GM10266 (cell line): ENCODE results near the gene FBXL17.

ENCODE experiments used
- DNase-seq: peaks from one replicate; pipeline ENCODE4 v3.0.0; 2012; ENCODE audit errors: extremely low spot score
- TF ChIP-seq, protein P1 (sequence below): IDR thresholded peaks from 2 replicates; pipeline ENCODE4 v1.5.1; 2012; ENCODE audit warnings: mild to moderate bottlenecking, low read depth; ENCODE audit not compliant: control insufficient read depth, insufficient read depth; ENCODE audit errors: missing control alignments

The FBXL17 gene

DNA sequence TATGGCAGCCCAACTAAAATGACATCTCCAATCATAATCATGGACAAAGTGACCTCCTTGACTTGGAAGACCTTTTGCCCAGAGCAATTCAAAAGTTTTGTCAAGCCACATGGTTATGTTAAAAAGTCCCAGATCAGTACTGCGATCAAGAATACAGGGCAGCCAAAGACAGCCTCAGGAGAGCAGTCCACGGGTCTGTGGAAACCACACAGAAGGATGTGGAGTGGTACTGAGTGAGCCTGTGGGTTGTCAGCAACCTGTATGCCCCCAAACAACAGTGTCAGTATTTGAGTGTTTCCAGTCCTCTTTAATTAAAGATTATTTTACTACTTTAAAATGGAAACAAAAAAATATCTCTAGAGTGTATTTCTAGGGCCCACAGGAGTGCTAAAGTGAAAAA lies 365.8 kb downstream of the FBXL17 start:
- TF ChIP-seq, protein P1, sequence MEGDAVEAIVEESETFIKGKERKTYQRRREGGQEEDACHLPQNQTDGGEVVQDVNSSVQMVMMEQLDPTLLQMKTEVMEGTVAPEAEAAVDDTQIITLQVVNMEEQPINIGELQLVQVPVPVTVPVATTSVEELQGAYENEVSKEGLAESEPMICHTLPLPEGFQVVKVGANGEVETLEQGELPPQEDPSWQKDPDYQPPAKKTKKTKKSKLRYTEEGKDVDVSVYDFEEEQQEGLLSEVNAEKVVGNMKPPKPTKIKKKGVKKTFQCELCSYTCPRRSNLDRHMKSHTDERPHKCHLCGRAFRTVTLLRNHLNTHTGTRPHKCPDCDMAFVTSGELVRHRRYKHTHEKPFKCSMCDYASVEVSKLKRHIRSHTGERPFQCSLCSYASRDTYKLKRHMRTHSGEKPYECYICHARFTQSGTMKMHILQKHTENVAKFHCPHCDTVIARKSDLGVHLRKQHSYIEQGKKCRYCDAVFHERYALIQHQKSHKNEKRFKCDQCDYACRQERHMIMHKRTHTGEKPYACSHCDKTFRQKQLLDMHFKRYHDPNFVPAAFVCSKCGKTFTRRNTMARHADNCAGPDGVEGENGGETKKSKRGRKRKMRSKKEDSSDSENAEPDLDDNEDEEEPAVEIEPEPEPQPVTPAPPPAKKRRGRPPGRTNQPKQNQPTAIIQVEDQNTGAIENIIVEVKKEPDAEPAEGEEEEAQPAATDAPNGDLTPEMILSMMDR: no peak
- DNase-seq: no peak

DNA sequence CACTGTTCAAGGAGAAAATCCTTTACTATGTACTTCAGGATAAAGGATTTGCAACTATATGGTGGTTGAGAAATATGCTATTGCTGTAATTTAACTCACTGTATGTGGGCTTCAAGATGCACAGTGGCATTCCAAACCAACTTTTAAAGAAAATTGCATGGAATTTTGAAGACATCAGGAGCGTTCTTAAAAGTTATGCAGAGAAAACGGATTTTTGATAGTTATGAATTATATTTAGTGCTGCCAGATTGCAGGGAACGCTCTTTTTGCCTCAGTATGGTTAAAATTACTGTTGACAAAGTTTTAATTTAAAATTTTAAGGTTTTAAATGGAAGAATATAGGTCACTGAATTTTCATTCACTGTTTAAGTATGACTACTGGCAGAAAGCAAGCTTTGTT lies 375.1 kb downstream of the FBXL17 start:
- TF ChIP-seq, protein P1: no peak
- no peak for DNase-seq

DNA sequence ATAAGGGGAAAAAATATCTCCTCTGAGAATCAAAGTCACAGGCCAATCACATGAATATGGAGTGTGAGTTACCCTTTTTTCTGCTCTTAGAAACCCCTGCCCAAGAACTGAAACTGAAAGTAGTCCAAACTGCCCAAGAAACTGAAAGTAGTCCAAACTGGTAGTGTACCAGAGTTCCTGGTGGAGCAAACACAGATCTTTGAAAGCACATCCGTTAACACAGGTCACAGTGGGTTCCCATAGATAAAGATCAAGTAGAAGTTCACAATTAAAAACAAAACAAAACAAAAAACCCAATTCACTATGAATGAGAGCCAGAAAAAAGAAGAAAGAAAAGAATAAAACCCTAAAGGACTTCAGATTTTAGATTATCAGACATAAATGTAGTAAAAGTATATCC lies 378.7 kb downstream of the FBXL17 start:
- TF ChIP-seq, protein P1: no peak
- DNase-seq: peak; percentile 53

- TF ChIP-seq, protein P1: no peak
- no peak for DNase-seq
These were observed 380.7 kb downstream of the FBXL17 start for GRCh38 chr5:108001222-108001621.

- no peak for DNase-seq
- TF ChIP-seq, protein P1: no peak
These were observed 384.4 kb downstream of the FBXL17 start for GRCh38 chr5:107997338-107997980.

GRCh38 chr5:107993341-107993740 lies 388.6 kb downstream of the FBXL17 start:
- TF ChIP-seq, protein P1: no peak
- no peak for DNase-seq

- DNase-seq: peak; percentile 7
- TF ChIP-seq, protein P1: no peak
These were observed 390.8 kb downstream of the FBXL17 start for GRCh38 chr5:107990881-107991810.
